ENCODE data around the gene GALNT10. TPM values are rescaled to one million over a fixed set of nuclear protein-coding genes. Genes with fewer than 3 reads are reported as not detected.
A peak's percentile ranks its signal among the peaks of the same experiment; 100 is the strongest.
"Not testable (repeated sequence)": the region's sequence is repeated elsewhere in the genome, so short reads cannot be mapped to it uniquely, and the experiment has no call there.

Gene GALNT10
- total RNA-seq, 1 donor from 2014 or later: 18.6 TPM

DNA sequence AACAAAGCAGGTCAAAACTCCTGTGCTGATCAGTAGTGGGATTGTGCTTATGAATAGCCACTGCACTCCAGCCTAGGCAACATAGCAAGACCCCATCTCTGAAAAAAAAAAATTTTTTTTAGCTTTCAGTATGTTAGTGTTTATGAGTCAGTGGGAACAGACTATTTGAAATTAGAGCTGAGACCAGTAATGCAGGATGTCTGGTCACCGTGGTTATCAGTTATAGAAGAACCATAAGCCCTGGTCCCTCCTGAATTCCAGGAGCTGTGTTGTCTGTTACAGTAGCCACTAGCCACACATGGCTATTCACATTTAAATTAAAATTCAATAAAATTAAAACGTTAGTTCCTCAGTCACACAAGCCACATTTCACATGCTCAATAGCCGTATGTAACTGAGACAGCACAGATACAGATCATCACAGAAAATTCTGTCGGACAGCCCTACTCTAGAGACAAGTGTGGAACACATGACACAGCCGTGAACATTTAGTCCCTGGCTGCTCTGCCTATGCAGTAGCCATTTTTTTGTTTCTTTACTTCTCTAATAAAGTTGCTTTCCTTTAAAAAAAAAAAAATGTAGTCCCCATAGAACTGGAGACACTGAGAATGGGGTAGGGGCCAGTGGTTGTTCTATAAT, 159.2 kb downstream of the GALNT10 start:
- DNase-seq (ENCODE audit: low read depth): no peak

GRCh38 chr5:154351141-154351540, 160.6 kb downstream of the GALNT10 start:
- DNase-seq (ENCODE audit: low read depth): no peak

DNA sequence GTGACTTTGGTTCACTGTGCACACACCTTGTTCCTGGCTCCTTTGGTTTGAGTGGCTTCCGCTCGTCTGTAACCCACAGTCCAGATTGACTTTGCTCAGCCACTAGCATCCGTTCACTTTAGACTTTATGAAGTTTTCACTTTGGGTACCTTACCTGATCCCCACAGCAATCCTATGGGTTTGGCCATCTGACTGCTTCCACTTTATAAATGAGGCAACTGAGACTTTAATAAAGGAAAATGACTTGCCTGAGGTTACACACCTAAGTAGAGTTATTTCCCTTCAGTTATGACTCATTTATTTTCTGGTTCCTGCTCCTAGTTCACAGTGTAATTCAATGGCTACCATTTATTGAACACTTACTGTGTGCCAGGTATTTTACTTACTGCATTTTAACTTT, 161.0 kb downstream of the GALNT10 start:
- no peak for DNase-seq (ENCODE audit: low read depth)

DNA sequence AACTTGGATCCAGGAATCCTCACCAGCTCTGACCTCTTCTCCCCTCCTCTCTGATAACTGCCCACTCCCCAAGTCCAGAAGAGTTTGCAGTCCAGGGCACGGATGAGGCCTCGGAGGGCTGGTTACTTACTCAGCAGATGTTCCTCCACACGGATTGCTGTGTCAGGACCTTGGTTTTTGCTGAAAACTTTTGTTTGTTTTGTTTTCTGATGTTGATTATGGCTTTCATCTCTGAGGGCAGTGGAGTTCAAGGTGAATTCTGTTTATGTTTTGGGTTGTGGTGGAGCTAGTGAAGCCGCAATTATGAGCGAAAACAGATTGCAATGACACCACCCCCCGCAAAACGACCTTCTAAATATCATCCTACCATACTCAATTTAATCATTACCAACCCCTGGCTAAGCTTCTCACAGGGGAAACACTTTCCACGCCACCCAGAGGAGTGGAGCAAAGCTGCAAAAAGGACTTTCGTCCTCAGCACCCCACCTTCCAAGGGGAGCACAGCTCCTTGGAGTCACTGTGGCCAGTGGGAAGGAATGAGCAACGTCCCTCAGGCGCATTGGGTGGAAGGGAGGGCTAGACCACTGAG, 162.5 kb downstream of the GALNT10 start:
- DNase-seq (ENCODE audit: low read depth): no peak

GRCh38 chr5:154355129-154355611, 164.6 kb downstream of the GALNT10 start:
- peak; percentile 80 for DNase-seq (ENCODE audit: low read depth)

DNA sequence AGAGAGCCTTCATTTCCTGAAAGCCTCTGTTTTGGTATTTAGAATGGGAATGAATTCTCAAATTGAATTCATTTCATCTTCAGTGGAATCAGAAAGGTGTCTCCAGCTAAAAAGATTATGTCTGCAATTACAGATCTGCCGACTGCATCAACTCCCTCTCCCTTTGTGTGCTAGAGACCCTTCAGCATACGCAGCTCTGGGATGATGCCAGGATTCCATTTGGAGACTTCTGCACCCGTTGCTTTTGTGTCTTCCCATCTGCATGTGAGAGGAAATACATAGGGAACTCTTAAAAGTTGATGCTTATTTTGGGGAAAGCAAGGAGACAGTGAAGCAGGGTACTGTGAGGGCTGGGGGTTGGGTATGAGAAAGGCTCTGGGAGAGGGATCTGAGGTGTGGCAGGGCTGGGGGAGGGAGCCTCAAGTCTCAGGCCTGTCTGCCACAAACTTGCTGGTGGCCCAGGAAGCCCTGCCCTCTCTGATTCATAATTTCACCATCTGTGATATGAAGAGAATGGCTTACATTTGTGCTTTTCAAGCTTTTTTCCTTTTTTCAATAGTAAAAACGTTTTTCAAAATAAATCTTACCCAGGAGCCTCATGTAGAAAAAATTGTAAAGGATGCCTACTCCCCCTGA, 165.6 kb downstream of the GALNT10 start:
- DNase-seq (ENCODE audit: low read depth): peak; percentile 44

DNA sequence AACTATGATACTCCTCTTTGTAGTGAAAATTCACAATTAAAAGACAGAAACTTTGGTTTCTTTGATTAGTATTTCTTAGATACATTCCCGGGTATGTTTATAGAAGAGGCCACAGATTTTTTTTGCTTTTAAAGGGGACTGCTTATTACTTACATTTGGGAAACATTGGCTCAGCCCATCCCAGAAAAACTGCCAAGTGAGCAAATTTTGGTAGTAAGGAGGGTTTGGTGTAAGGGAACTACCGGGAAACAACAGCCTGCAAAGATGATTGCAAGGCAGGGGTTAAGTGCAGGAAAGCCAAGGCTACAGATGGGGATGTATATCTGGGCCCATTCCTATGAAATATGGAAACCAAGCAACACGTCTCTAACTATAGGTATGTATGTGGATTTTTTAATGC, 166.4 kb downstream of the GALNT10 start:
- DNase-seq (ENCODE audit: low read depth): no peak

DNA sequence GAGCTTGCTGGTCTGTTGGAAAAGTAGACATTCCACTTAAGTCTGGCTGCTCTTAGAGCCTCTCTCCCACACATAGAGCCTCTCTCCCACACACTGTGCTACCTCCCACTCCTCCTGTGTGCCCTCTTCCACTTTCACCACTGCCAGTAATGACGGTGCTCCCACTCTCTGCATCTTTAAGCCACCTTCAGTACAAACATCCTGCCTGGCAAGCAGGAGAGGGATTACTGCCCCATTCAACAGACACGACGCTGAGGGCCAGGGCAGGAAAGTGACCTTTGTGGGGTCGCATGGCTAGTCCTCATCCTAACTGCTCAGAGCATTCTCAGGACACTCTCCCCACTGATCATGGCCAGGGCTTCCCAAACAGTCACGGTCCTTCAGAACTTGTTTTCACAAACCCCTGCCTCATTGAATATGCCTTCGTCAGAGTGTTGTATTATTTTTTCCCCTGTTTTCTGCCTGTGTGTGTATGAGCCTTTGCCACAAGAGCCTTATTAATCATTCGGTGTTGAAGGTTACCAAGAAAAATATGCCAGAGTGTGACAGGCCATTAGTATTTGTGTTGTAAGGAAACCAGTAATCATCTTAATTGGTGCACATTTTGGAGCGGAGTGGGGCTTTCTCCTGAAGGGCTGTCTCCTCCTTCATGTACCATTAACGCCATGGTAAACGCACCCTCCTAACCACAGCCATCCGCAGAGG, 168.1 kb downstream of the GALNT10 start:
- no peak for DNase-seq (ENCODE audit: low read depth)

DNA sequence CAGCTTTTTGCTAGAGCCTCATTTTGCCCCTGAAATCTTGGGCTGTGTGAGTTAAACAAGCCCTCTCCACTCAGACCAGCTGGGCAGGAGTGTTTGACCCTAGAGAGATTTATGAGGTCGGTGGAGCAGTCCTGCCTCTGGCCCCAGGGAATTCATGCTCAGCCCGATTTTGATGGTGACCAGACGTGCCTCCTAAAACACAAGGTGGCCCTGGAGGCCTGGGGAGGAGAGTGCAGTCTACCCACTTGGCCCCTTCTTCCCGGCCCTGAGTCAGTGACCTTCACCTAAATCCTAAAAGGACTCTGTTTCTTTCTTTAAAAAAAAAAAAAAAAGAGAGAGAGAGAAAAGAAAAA, 168.7 kb downstream of the GALNT10 start:
- no peak for DNase-seq (ENCODE audit: low read depth)

DNA sequence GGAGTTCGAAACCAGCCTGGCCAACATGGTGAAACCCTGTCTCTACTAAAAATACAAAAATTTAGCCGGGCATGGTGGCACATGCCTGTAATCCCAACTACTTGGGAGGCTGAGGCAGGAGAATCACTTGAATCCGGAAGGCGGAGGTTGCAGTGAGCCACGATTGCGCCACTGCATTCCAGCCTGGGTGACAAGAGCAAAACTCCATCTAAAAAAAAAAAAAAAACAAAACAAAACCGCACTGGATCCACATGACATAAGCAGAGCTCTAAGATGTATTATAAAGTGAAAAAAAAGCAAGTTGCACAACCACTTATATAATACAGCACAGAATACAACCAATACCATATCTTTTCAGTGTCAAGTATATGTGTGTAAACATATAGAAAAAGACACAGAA, 169.7 kb downstream of the GALNT10 start:
- not testable (repeated sequence) for DNase-seq (ENCODE audit: low read depth)

GRCh38 chr5:154363411-154363810, 172.9 kb downstream of the GALNT10 start:
- no peak for DNase-seq (ENCODE audit: low read depth)

GRCh38 chr5:154364771-154365170, 174.2 kb downstream of the GALNT10 start:
- no peak for DNase-seq (ENCODE audit: low read depth)

GRCh38 chr5:154365823-154366222, 175.3 kb downstream of the GALNT10 start:
- no peak for DNase-seq (ENCODE audit: low read depth)

DNA sequence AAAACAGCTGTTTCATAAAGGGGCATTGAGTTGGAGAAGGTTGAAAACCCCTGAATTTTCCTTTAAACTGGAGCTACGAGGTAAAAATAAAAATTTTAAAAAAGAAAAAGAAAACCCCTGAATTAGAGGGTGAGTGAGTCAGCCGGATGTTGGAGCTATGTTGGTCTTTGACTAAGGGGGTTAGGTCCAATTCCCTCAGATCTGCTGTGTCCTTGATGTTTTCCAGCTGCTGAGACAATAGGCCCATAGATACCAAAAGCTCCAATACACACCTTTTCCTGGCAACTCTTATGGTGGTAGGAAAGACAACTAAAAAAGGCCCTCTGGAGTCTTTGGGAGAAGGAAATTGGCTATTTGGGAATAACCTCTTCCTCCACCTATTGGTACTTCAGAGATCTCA, 175.8 kb downstream of the GALNT10 start:
- peak; percentile 8 for DNase-seq (ENCODE audit: low read depth)

DNA sequence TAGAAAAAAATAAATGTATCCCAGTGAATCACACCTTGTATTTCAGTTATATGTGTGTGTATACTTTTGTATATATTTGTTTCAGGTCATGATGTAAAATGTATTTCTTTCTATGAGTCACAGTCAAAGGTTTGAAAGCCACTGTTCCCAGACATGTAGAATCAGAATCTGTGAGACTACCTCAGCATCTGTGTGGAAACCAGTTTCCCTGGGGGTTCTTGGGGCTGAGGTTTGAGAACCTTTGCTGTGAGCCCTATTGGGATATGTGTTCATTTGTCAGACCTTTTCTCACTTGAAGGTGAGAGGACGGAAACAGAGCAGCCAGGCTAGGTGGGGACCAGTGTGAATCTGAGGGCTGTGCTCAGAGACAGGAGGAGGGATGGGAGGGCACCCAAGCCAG, 176.6 kb downstream of the GALNT10 start:
- DNase-seq (ENCODE audit: low read depth): no peak

DNA sequence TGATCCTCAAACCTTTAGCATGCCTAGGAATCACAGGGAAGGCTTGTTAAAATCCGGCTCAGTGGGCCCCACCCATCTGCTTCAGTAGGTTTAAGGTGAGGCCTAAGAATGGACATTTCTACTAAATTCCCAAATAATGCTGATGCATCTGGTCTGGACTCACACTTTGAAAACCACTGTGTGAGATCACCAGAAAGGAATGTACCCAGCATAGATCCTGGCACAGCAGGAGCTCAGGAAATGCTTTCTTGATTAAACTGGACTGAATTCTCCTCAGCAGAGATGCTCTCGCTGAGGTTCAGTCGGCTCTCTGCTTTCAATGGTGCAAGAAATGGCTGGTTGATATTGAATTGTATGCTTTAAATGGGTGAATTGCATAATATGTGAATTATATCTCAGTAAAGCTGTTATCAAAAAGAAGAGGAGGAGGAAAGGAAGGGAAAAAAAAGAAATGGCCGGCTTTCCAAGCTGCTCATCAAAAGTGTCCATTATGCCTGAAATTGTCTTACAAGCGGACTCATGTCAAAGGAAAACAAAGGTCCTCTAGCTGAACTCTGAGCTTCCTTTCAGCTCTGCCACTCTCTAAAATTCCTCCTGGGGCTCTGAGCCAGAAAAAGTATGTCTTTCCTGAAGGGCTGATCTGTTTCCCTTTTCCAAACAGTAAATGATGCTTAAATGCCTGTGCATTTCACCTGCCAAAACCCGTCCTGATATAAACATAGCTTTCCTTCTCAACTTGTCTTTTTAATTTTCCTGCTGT, 177.7 kb downstream of the GALNT10 start:
- peak; percentile 83 for DNase-seq (ENCODE audit: low read depth)

- no peak for DNase-seq (ENCODE audit: low read depth)
These were observed 179.1 kb downstream of the GALNT10 start for GRCh38 chr5:154369682-154370081.

GRCh38 chr5:154370119-154370518, 179.6 kb downstream of the GALNT10 start:
- DNase-seq (ENCODE audit: low read depth): peak; percentile 38

DNA sequence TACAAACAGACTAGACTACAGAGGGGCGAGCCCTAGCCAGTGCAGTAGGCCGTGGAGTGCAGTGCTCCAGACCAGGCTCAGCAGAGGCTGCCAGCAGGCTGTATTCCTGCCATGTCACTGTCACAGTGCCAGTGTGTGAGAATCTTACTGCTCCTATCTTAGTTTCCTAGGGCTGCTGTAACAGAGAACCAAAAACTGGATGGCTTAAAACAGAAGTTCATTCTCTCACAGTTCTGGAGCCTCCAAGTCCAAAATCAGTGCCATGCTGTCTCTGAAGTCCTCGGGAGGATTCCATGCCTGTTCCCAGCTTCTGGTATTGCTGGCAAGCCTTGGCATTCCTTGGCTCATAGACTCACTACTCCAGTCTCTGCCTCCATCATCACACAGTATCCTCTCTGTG, 180.3 kb downstream of the GALNT10 start:
- DNase-seq (ENCODE audit: low read depth): peak; percentile 34

DNA sequence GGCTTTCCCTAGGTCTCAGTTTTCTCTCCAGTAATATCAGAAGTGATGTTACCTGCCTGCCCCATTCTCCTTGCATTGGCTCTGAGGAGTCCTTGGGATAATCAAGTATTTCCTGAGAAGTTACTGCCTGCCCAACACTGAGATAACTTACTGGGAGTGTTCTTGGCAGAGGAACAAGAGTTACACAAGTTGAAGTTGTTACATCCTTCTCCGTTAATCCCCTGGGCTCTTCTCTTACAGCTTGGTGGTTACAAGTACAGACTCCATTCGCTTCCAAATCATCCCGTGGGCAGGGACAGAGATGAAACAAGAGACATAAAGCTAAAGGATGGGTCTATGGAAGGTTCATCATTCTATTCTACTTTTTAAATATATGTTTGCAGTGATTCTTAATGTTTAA, 181.2 kb downstream of the GALNT10 start:
- DNase-seq (ENCODE audit: low read depth): peak; percentile 74

GRCh38 chr5:154372661-154373060, 182.1 kb downstream of the GALNT10 start:
- DNase-seq (ENCODE audit: low read depth): no peak
